Measurements from ENCODE around the gene MBOAT2. TPM values are rescaled to one million over a fixed set of nuclear protein-coding genes. Genes with fewer than 3 reads are reported as not detected.

The MBOAT2 gene
- total RNA-seq, 4 donors from 2014 or later, result 0.83 to 5.8 (median 3.9) TPM

GRCh38 chr2:8965216-8965969 is 38.1 kb downstream of the MBOAT2 start:
- no peaks in the 10 kb centered on the region for H3K4me1 ChIP-seq
- no peaks in the 10 kb centered on the region for H3K36me3 ChIP-seq
- in situ Hi-C loops (cut with MboI; ENCODE audit: low sequenced_read_pairs in 4 of 4) (no loop called here), intact Hi-C loops (cut with DNase I; ENCODE audit: low total_unique reads) (no loop called here)
- ATAC-seq (no peak), DNase-seq (no peak)
- H3K27me3 ChIP-seq, result no peaks in the 10 kb centered on the region
- no peak overlapping the region for H3K27ac ChIP-seq
- TF ChIP-seq POLR2A (IDR thresholded peaks at IDR 0.05) (no peak), CTCF (IDR thresholded peaks at IDR 0.05 in 4 of 5, conservative IDR thresholded peaks at IDR 0.05 in 1 of 5) (no peak)
- no peak overlapping the region for H3K4me3 ChIP-seq
- no peaks in the 10 kb centered on the region for H3K9me3 ChIP-seq

GRCh38 chr2:8962890-8963289 is 40.6 kb downstream of the MBOAT2 start:
- no peak for TF ChIP-seq POLR2A (IDR thresholded peaks at IDR 0.05)
- TF ChIP-seq CTCF (IDR thresholded peaks at IDR 0.05 in 4 of 5, conservative IDR thresholded peaks at IDR 0.05 in 1 of 5), result no peak
- in situ Hi-C loops (cut with MboI; ENCODE audit: low sequenced_read_pairs in 4 of 4), result no loop called here
- no peaks in the 10 kb centered on the region for H3K27me3 ChIP-seq

DNA sequence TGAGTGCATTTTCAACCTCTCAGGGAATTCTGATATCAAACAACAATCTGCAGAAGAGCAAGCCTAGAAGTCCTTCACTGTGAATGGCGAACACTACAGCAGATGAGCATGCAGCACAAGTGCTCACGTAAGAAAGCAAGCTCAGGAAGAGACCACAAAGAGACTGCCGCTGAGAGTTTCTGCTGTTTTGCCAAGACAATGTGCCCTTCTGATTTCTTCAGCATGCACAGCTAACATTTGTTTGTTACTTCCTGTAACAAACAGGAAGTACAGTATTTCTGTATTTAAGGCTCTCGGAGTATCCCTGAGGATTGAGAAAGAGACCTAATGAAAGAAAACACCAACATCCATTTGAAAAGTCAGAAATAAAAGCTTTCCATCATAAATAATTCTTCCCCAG is 45.9 kb downstream of the MBOAT2 start:
- no peak overlapping the region for H3K4me3 ChIP-seq
- no peak overlapping the region for H3K27ac ChIP-seq
- no peak for TF ChIP-seq POLR2A (IDR thresholded peaks at IDR 0.05)
- TF ChIP-seq CTCF (IDR thresholded peaks at IDR 0.05 in 4 of 5, conservative IDR thresholded peaks at IDR 0.05 in 1 of 5), result no peak
- H3K36me3 ChIP-seq, result no peaks in the 10 kb centered on the region
- H3K27me3 ChIP-seq, result no peaks in the 10 kb centered on the region
- DNase-seq (no peak), ATAC-seq (no peak)
- intact Hi-C loops (cut with DNase I; ENCODE audit: low total_unique reads), result no loop called here
- H3K4me1 ChIP-seq, result no peaks in the 10 kb centered on the region
- in situ Hi-C loops (cut with MboI; ENCODE audit: low sequenced_read_pairs in 4 of 4), result no loop called here
- H3K9me3 ChIP-seq, result peaks cover 0 to 7% (median 3%) of the 10 kb centered on the region in 3 donors

More at GRCh38 chr2:8962890-8963289, 40.6 kb downstream of the MBOAT2 start:
- Histone ChIP-seq H3K27ac (no peak overlapping the region), H3K4me1 (no peaks in the 10 kb centered on the region), H3K4me3 (no peak overlapping the region), H3K9me3 (no peaks in the 10 kb centered on the region), H3K36me3 (no peaks in the 10 kb centered on the region)
- DNase-seq (no peak), ATAC-seq (no peak)
- intact Hi-C loops (cut with DNase I; ENCODE audit: low total_unique reads), result no loop called here

DNA sequence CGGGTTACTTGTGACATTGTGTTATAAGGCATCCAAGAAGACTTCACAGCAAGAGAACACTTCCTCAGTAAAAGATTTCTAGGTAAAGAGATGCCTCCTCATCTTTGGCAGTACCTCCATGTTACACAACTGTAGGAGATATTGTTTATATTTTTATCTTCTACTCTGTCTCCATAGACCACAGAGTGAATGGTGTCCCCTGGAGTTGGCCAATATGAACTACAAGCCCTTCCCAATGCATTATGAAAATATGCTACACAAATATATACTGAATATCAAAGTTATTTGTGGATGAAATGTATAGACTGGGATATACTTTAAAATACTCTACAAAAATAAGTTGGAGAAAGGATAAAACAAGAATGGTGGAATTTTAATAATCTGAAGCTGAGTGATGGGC is 46.7 kb downstream of the MBOAT2 start:
- Histone ChIP-seq H3K4me1 (no peaks in the 10 kb centered on the region), H3K9me3 (peaks cover 0 to 7% (median 3%) of the 10 kb centered on the region in 3 donors), H3K27ac (no peak overlapping the region), H3K4me3 (no peak overlapping the region), H3K36me3 (no peaks in the 10 kb centered on the region), H3K27me3 (no peaks in the 10 kb centered on the region)
- TF ChIP-seq CTCF (IDR thresholded peaks at IDR 0.05 in 4 of 5, conservative IDR thresholded peaks at IDR 0.05 in 1 of 5) (no peak), POLR2A (IDR thresholded peaks at IDR 0.05) (no peak)
- no peak for DNase-seq
- no peak for ATAC-seq
- in situ Hi-C loops (cut with MboI; ENCODE audit: low sequenced_read_pairs in 4 of 4), result no loop called here
- intact Hi-C loops (cut with DNase I; ENCODE audit: low total_unique reads), result no loop called here
